Vagina (tissue), 2 donors: Measurements from ENCODE around the gene DMD. TPM values are rescaled to one million over a fixed set of nuclear protein-coding genes. Genes with fewer than 3 reads are reported as not detected.

Source experiments
- DNase-seq, 2 donors: peaks; one replicate each; pipeline ENCODE4 v3.0.0-alpha.2; 2017; ENCODE audit errors: extremely low spot score in 2 of 2
- H3K27ac ChIP-seq: fragments of 200-600 bp; sonication (generic); one replicate; pipeline ENCODE4 v1.5.1; 2019
- H3K27me3 ChIP-seq: fragments of 200-600 bp; sonication (generic); one replicate; pipeline ENCODE4 v1.5.1; 2019
- H3K36me3 ChIP-seq, 2 donors: fragments of 200-600 bp; sonication (generic); one replicate each; pipeline ENCODE4 v1.5.1; 2017 to 2019
- H3K4me1 ChIP-seq: fragments of 200-600 bp; sonication (generic); one replicate; pipeline ENCODE4 v1.5.1; 2019
- H3K4me3 ChIP-seq, 2 donors: fragments of 200-600 bp; sonication (generic); 1 replicate in 1 of 2; 2 replicates in 1 of 2; pipeline ENCODE4 v1.5.1; 2016 to 2019
- H3K9me3 ChIP-seq: fragments of 200-600 bp; sonication (generic); one replicate; pipeline ENCODE4 v1.5.1; 2019
- CTCF ChIP-seq, 3 experiments: fragments of 450-650 bp in 2 of 3; fragments of 200-600 bp in 1 of 3; sonication (generic) in 1 of 3; IDR thresholded peaks; one replicate each; pipeline ENCODE4 v1.5.1; 2017 to 2019; ENCODE audit warnings: antibody characterized with exemption in 3 of 3, mild to moderate bottlenecking in 2 of 3, moderate library complexity in 2 of 3
- POLR2A ChIP-seq, 2 donors: fragments of 450-650 bp; IDR thresholded peaks; one replicate each; pipeline ENCODE4 v1.6.1; 2017; ENCODE audit warnings: antibody characterized with exemption in 2 of 2, mild to moderate bottlenecking in 2 of 2, moderate library complexity in 2 of 2
- POLR2AphosphoS5 ChIP-seq, 2 donors: sonication (generic); formaldehyde crosslinking; IDR thresholded peaks; one replicate each; pipeline ENCODE4 v1.9.0; 2017; ENCODE audit warnings: antibody characterized with exemption in 2 of 2, mild to moderate bottlenecking in 2 of 2, low read depth in 1 of 2; ENCODE audit not compliant: insufficient read depth in 1 of 2
- intact Hi-C: fragments of 100-400 bp; cut with DNase I; formaldehyde crosslinking; loops from one replicate; pipeline ENCODE4 v1.15.1; 2023
- total RNA-seq: library from RNA; depleted of rRNA; stranded (reverse); fragments of >200 nt; gene quantifications from one replicate; pipeline ENCODE4 v1.2.3, GENCODE V29; 2016

Gene DMD
- total RNA-seq, 1 donor from 2014 or later, result 25.8 TPM

GRCh38 chrX:31836479-31836878, 1374.9 kb downstream of the DMD start:
- H3K9me3 ChIP-seq, result no peaks in the 10 kb centered on the region
- no peak overlapping the region for H3K4me3 ChIP-seq
- no peaks in the 10 kb centered on the region for H3K4me1 ChIP-seq
- H3K27me3 ChIP-seq, result no peaks in the 10 kb centered on the region
- TF ChIP-seq POLR2AphosphoS5 (IDR thresholded peaks at IDR 0.05; ENCODE audit: insufficient read depth in 1 of 2, low read depth in 1 of 2) (no peak), POLR2A (IDR thresholded peaks at IDR 0.05) (no peak), CTCF (IDR thresholded peaks at IDR 0.05) (no peak)
- no peak overlapping the region for H3K27ac ChIP-seq
- no peaks in the 10 kb centered on the region for H3K36me3 ChIP-seq
- intact Hi-C loops, result no loop called here
- no peak for DNase-seq

- no peak overlapping the region for H3K27ac ChIP-seq
- TF ChIP-seq POLR2A (IDR thresholded peaks at IDR 0.05) (no peak), POLR2AphosphoS5 (IDR thresholded peaks at IDR 0.05; ENCODE audit: insufficient read depth in 1 of 2, low read depth in 1 of 2) (no peak), CTCF (IDR thresholded peaks at IDR 0.05) (no peak)
- no peaks in the 10 kb centered on the region for H3K27me3 ChIP-seq
- H3K9me3 ChIP-seq, result no peaks in the 10 kb centered on the region
- intact Hi-C loops, result no loop called here
- no peak for DNase-seq
- no peak overlapping the region for H3K4me3 ChIP-seq
- no peaks in the 10 kb centered on the region for H3K4me1 ChIP-seq
- H3K36me3 ChIP-seq, result no peaks in the 10 kb centered on the region
Observed at GRCh38 chrX:31832263-31832662, 1379.1 kb downstream of the DMD start.

- intact Hi-C loops, result no loop called here
- H3K27ac ChIP-seq, result no peak overlapping the region
Observed at GRCh38 chrX:31820430-31821210, 1390.7 kb downstream of the DMD start.

GRCh38 chrX:31819455-31819854, 1391.9 kb downstream of the DMD start:
- intact Hi-C loops, result no loop called here
- no peak overlapping the region for H3K4me3 ChIP-seq
- H3K9me3 ChIP-seq, result no peaks in the 10 kb centered on the region
- DNase-seq, result no peak
- TF ChIP-seq POLR2A (IDR thresholded peaks at IDR 0.05), result no peak
- no peak for TF ChIP-seq CTCF (IDR thresholded peaks at IDR 0.05)
- TF ChIP-seq POLR2AphosphoS5 (IDR thresholded peaks at IDR 0.05; ENCODE audit: insufficient read depth in 1 of 2, low read depth in 1 of 2), result no peak
- no peaks in the 10 kb centered on the region for H3K27me3 ChIP-seq
- H3K27ac ChIP-seq, result no peak overlapping the region
- no peaks in the 10 kb centered on the region for H3K4me1 ChIP-seq
- no peaks in the 10 kb centered on the region for H3K36me3 ChIP-seq

More at GRCh38 chrX:31820430-31821210, 1390.7 kb downstream of the DMD start:
- Histone ChIP-seq H3K9me3 (no peaks in the 10 kb centered on the region), H3K4me1 (no peaks in the 10 kb centered on the region), H3K36me3 (no peaks in the 10 kb centered on the region), H3K4me3 (no peak overlapping the region), H3K27me3 (no peaks in the 10 kb centered on the region)
- no peak for DNase-seq
- TF ChIP-seq POLR2AphosphoS5 (IDR thresholded peaks at IDR 0.05; ENCODE audit: insufficient read depth in 1 of 2, low read depth in 1 of 2), result no peak
- no peak for TF ChIP-seq POLR2A (IDR thresholded peaks at IDR 0.05)
- no peak for TF ChIP-seq CTCF (IDR thresholded peaks at IDR 0.05)

- Histone ChIP-seq H3K9me3 (no peaks in the 10 kb centered on the region), H3K4me3 (no peak overlapping the region), H3K36me3 (no peaks in the 10 kb centered on the region), H3K27me3 (no peaks in the 10 kb centered on the region), H3K4me1 (no peaks in the 10 kb centered on the region), H3K27ac (no peak overlapping the region)
- no peak for TF ChIP-seq CTCF (IDR thresholded peaks at IDR 0.05)
- TF ChIP-seq POLR2AphosphoS5 (IDR thresholded peaks at IDR 0.05; ENCODE audit: insufficient read depth in 1 of 2, low read depth in 1 of 2), result no peak
- no peak for TF ChIP-seq POLR2A (IDR thresholded peaks at IDR 0.05)
- intact Hi-C loops, result no loop called here
- DNase-seq, result no peak
Observed at GRCh38 chrX:31811106-31811505, 1400.2 kb downstream of the DMD start.
